HG02884 (cell line): ENCODE data around the gene ACTN3.
"Not testable (repeated sequence)": the region's sequence is repeated elsewhere in the genome, so short reads cannot be mapped to it uniquely, and the experiment has no call there.

Source experiments
- ATAC-seq: cut with Tn5 transposase; IDR thresholded peaks from one replicate; pipeline ENCODE4 v1.9.1; 2021; ENCODE audit warnings: mild to moderate bottlenecking, moderate library complexity; ENCODE audit not compliant: unreplicated experiment

The ACTN3 gene

DNA sequence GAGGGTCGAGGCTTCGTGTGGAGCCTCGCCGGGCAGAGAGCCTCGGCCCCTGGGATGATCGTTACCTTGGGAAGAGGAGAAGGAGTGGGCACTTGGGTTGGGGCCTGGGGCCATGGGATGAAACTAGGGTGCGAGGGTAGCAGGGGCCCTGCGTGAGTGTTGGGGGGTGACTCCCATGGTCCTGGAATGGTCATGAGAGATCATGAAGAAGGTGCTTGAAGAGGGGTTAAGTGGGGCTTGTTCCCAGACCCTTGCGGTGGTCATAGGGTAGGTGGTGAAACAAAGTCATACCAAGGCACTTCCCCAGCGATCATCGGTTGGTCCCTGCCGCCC, 46.6 kb downstream of the ACTN3 start:
- no peak for ATAC-seq

DNA sequence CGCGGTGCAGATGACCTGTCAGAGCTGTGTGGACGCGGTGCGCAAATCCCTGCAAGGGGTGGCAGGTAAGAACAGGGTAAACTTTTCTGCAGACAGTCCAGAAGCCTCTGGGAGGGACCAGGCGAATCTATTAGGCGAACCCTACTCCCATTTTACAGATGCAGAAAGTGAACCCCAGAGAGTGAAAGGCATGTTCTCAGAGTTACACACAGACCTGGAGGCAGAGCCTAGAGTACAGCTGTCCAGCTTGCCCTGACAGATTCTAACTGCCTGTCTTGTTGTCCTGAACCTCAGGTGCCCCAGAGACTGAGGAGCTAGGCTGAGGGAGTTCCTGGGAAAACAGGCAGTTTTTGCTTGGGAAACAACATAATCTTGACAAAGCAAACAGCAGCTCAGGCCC, 46.9 kb downstream of the ACTN3 start:
- ATAC-seq, result no peak

DNA sequence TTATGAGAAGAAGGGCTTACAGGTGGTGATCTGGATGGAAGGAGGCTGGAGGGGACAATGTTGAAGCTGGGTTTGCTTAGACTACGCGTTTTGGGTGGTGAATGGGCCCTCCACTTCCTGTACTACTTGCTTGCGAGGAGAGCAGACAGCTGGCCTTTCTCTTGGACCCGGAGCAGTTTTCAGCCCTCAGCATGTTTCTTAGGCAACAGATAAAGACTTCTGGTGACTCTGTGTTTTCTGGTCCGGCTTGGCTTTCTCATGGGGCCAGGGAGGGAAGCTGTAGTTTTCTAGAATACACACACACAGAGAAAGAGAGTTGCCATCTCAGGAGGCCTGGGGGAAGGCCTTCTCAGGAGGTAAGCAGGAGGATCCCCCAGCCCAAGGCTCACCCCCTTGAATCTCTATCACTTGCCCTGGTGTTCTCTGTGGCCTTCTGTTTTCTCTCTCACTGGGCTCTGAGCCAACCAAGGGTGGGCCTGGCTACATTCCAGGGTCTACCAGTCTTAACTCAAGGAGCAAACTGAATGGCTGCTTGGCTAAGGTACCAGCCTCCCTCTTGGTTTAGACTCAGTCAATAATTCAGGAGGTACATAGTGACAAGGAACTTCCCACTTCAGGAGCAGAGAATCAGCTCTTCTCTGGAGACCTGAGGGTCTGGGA, 48.7 kb downstream of the ACTN3 start:
- no peak for ATAC-seq

DNA sequence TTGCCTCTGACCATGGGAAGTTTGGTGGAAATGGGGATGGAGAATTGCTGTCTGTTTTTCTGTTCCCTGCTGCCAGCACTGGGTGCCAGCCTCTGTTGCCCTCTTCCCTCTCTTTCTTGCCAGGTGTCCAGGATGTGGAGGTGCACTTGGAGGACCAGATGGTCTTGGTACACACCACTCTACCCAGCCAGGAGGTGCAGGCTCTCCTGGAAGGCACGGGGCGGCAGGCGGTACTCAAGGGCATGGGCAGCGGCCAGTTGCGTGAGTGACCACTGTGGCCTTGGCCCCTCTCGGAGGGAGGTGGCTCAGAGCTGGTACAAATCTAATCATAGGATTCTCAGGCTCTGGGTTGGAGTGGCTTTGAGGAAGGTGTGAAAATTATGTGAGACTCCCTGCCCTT, 52.3 kb downstream of the ACTN3 start:
- no peak for ATAC-seq

DNA sequence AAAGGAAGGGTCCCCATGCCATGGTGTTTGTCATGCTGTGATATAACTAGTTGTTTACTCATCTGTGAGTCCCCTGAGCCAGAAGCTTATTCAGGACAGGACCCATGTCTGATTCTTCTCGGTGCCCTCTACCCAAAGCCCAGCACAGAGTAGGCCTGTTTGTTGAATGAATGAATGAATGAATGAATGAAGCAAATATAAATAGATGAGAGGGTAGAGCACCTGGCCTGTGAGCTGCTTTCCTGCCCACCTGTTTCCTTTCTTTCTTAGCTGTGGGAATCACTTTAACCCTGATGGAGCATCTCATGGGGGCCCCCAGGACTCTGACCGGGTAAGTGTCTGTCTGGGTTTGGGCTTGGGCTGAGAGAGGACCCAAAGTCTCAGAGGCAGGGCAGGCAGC, 53.5 kb downstream of the ACTN3 start:
- no peak for ATAC-seq

GRCh38 chr11:66600631-66601233, 54.0 kb downstream of the ACTN3 start:
- ATAC-seq, result no peak

DNA sequence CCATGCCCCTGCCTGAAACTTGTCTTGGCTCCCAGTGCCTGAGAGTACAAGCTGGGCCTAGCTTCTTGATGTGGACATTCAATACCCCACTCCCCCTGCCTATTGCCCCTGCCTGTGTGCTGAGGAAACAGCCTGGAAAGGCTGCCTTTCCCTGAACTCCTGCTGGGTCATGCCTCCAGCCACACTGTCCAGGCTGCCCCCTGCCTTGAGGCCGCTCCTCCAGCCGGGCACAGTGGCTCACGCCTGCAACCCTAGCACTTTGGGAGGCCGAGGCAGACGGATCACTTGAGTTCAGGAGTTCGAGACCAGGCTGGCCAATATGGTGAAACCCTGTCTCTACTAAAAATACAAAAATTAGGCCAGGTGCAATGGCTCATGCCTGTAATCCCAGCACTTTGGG, 56.4 kb downstream of the ACTN3 start:
- ATAC-seq, result no peak

GRCh38 chr11:66604155-66604554, 57.5 kb downstream of the ACTN3 start:
- no peak for ATAC-seq

DNA sequence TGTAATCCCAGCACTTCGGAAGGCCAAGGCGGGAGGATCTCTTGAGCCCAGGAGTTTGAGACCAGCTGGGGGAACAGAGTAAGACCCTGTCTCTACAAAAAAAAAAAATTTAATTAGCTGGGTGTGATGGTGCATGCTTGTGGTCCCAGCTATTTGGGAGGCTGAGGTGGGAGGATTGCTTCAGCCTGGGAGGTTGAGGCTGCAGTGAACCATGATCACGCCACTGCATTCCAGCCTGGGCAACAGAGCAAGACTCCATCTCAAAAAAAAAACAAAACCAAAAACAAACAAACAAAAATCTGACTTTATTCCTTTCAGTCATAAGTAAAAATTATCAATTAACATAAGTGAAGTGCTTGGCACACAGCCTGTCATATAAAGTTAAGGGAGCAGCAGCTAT, 59.9 kb downstream of the ACTN3 start:
- ATAC-seq, result not testable (repeated sequence)

DNA sequence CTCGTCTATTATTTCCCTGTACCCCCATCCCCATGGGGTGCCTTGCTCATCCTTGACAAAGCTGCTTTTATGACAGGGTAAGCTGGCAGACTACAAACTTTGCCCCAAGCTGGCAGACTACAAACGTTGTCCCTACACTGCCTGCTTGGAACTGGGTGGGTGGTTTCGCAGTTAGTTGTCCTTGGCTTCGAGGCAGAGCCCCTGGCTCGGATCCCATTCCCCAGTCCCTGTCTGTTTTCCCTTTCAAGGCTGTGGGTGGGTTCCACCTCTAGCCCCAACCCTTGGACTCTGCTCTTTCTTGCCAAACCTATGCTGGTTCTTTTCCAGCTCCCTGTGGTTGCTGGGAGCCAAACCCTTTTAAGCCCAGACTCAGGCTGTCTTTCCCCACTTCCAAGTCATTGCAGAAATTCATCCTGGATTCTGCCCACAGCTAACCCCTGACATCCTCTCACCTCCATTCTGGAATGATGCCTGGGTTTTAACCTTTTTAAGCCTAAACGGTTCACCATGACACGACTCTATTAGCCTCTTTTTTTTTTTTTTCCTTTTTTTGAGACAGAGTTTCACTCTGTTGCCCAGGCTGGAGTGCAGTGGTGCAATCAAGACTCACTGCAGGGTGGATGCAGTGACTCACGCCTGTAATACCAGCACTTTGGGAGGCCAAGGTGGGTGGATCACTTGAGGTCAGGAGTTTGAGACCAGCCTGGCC, 60.6 kb downstream of the ACTN3 start:
- ATAC-seq, result no peak

DNA sequence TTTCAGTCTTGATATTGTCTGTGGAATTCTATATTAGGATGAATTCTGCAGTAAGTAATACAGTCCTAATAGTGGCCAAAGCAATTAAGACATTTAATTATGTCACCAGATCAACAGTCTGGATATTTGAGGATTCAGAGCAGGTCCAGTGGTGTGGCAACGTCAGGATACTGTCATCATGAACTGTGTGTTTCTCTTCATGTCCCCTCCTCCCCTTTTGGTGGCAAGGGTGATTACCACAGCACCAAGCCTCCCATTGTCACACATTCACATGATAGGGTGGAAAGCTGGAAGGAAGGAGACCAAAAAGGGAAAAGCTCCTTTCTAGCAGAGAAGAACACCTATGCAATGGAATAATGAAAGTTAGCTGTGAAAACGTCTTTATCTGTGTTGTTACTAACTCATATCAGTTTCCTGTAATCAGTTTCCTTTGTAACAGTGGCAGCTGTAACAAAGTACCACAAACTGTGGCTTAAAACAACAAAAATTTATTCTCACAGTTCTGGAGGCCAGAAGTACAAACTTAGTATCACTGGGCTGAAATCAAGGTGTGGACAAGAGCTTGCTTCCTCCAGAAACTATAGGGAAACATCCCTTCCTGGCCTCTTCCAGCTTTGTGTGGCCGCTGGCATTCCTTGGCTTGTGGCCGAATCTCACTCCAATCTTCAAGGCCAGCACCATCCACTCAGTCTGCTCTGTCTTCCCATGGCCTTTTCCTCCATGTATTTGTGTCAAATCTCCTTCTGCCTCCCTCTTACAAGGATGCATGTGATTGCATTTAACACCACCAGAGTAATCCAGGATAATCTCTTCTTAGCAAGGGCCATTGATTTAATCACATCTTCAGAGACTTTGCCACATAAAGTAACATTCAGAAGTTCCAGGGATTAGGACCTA, 63.3 kb downstream of the ACTN3 start:
- ATAC-seq, result no peak

GRCh38 chr11:66612458-66612857, 65.8 kb downstream of the ACTN3 start:
- ATAC-seq, result no peak
